CD4-positive, alpha-beta T cell treated with Interleukin-12 subunit alpha and Interleukin-12 subunit beta, for 1 hour (primary cell): ENCODE results near the gene PTPRK.
"Not testable (repeated sequence)": the region's sequence is repeated elsewhere in the genome, so short reads cannot be mapped to it uniquely, and the experiment has no call there.

Experiments used
- DNase-seq: peaks from one replicate; pipeline ENCODE4 v3.0.0-alpha.2; 2020

PTPRK gene

GRCh38 chr6:127941228-127941627, 579.2 kb downstream of the PTPRK start:
- DNase-seq, result no peak

GRCh38 chr6:127939442-127940066, 580.8 kb downstream of the PTPRK start:
- DNase-seq, result no peak

GRCh38 chr6:127938701-127939100, 581.7 kb downstream of the PTPRK start:
- peak; percentile 30 for DNase-seq

- DNase-seq, result no peak
These were observed 582.7 kb downstream of the PTPRK start for GRCh38 chr6:127937747-127938146.

GRCh38 chr6:127937102-127937501, 583.3 kb downstream of the PTPRK start:
- DNase-seq, result no peak

GRCh38 chr6:127934956-127935355, 585.4 kb downstream of the PTPRK start:
- DNase-seq, result no peak

GRCh38 chr6:127933852-127934840, 586.3 kb downstream of the PTPRK start:
- peak; percentile 66 for DNase-seq

- no peak for DNase-seq
These were observed 587.3 kb downstream of the PTPRK start for GRCh38 chr6:127933137-127933536.

GRCh38 chr6:127932708-127933107, 587.7 kb downstream of the PTPRK start:
- no peak for DNase-seq

GRCh38 chr6:127926441-127926840, 594.0 kb downstream of the PTPRK start:
- not testable (repeated sequence) for DNase-seq

GRCh38 chr6:127924440-127924839, 596.0 kb downstream of the PTPRK start:
- DNase-seq, result no peak

GRCh38 chr6:127924031-127924430, 596.4 kb downstream of the PTPRK start:
- DNase-seq, result no peak

- DNase-seq, result no peak
These were observed 597.3 kb downstream of the PTPRK start for GRCh38 chr6:127923135-127923534.

GRCh38 chr6:127921982-127922381, 598.4 kb downstream of the PTPRK start:
- DNase-seq, result no peak

GRCh38 chr6:127920804-127921203, 599.6 kb downstream of the PTPRK start:
- DNase-seq, result no peak
